NCI-H524 treated with DMSO at 0.1 percent for 48 hours (cell line): Measurements from ENCODE around the gene NPBWR2.
"Not testable (repeated sequence)": the region's sequence is repeated elsewhere in the genome, so short reads cannot be mapped to it uniquely, and the experiment has no call there.

ENCODE experiments used
- DNase-seq: peaks from one replicate; lab custom pipeline; 2025; lab: John Stamatoyannopoulos, UW

NPBWR2 gene

GRCh38 chr20:64102647-64103354, 4.6 kb downstream of the NPBWR2 start:
- DNase-seq, result peak; percentile 18

GRCh38 chr20:64101731-64102621, 5.4 kb downstream of the NPBWR2 start:
- no peak for DNase-seq

DNA sequence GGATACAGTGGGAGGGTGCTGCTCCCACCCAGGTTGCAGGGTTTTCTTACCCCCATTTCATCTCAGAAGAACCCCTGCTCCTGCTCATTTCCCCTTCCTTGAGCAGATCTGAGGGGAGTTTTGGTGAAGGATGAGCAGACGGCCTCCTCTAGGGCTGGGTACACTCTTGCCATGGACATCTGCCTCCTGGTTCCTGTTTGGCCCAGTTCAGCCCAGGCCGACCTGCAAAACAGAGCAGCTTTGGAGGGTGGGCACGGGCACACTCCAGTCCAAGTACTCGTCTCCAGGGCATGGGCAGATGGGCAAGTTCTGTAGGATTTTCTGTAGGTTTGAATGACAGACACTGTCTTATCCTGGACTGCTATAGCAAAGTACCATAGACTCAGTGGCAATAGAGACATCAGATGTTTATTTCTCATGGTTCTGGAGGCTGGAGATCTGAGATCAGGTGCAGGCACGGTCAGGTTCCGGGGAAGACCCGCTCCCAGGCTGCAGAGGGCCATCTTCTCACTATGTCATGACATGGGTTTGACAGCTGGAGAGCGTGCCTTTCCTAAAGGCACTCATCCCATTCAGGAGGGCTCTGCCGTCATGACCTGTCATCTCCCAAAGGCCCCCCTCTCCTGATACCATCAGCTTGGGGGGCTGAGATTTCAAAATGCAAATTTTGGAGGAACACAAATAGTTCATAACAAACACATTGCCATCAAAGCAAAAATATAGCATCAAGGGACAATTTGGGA, 6.2 kb downstream of the NPBWR2 start:
- DNase-seq, result no peak

- no peak for DNase-seq
Observed at GRCh38 chr20:64100566-64100888, 6.8 kb downstream of the NPBWR2 start.

GRCh38 chr20:64099880-64100565, 7.3 kb downstream of the NPBWR2 start:
- no peak for DNase-seq

DNA sequence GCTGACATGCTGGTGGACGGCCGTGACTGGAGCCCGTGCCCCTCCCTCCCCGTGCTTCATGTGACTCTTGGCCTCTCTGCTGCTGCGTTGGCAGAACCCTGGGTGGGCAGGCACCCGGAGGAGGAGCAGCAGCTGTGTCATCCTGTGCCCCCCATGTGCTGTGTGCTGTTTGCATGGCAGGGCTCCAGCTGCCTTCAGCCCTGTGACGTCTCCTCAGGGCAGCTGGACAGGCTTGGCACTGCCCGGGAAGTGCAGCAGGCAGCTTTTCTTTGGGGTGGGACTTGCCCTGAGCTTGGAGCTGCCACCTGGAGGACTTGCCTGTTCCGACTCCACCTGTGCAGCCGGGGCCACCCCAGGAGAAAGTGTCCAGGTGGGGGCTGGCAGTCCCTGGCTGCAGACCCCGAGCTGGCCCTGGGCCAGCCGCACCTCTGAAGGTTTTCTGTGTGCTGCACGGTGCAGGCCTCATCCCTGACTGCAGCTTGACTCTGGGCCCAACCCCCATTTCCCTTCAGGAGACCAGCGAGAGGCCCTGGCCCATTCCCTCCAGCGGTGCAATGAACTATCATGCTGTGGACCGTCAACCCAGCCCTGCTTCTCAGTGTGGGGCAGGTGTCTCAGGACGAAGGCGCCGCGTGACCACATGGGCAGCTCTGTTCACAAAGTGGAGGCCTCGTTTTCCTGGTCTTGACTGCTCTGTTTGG, 8.1 kb downstream of the NPBWR2 start:
- no peak for DNase-seq

DNA sequence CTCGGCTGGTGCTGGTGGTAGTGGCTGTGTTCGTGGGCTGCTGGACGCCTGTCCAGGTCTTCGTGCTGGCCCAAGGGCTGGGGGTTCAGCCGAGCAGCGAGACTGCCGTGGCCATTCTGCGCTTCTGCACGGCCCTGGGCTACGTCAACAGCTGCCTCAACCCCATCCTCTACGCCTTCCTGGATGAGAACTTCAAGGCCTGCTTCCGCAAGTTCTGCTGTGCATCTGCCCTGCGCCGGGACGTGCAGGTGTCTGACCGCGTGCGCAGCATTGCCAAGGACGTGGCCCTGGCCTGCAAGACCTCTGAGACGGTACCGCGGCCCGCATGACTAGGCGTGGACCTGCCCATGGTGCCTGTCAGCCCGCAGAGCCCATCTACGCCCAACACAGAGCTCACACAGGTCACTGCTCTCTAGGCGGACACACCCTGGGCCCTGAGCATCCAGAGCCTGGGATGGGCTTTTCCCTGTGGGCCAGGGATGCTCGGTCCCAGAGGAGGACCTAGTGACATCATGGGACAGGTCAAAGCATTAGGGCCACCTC, 8.8 kb downstream of the NPBWR2 start:
- DNase-seq, result no peak

GRCh38 chr20:64096535-64096934, 10.8 kb downstream of the NPBWR2 start:
- DNase-seq, result no peak

GRCh38 chr20:64095927-64096326, 11.4 kb downstream of the NPBWR2 start:
- no peak for DNase-seq

GRCh38 chr20:64095455-64095854, 11.9 kb downstream of the NPBWR2 start:
- no peak for DNase-seq

DNA sequence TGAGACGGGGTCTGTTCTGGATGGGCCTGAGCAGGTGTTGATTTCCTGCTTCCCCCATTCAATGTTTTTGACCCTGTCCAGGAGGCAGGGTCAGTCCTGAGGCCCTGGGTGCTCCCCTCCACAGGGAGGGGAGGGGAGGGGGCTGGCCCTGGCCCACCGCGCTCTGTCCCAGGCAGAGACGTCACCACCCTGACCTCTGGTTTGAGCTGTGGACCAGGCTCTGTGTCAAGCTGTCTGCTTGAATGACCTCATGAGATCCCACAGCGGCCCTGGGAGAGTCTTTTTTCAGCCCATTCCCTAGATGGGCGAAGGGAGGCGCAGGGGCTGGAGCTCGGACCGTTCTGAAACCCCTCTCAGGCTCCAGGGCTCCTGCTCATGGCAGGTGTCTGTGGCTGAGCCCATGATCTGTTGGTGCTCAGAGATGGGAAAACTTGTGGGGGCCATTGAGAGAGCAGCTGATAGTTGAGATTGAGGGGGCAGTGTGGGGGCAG, 14.3 kb downstream of the NPBWR2 start:
- DNase-seq, result no peak

- DNase-seq, result no peak
Observed at GRCh38 chr20:64092258-64093012, 14.9 kb downstream of the NPBWR2 start.

DNA sequence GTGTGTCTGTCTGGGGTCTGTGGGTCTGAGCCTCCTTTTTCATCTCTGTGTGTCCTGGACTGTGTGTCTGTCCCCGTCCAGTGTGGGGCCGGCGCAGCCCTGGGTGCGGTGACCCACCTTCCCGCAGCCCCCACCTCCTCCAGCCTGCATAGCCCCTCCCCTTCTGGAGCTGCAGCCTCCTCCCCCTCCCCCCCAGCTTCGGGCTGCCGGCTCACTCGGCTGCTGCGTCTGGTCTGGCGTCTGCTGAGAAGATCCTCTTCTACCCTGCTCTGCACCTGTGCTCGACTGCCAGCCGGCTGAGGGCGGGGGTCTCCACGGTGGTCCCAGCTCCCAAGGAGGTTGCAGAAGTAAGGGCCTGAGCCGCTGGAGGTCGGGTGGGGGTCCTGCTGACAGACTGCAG, 15.6 kb downstream of the NPBWR2 start:
- no peak for DNase-seq

GRCh38 chr20:64091340-64091739, 16.0 kb downstream of the NPBWR2 start:
- no peak for DNase-seq

- peak; percentile 47 for DNase-seq
Observed at GRCh38 chr20:64090165-64090564, 17.2 kb downstream of the NPBWR2 start.

DNA sequence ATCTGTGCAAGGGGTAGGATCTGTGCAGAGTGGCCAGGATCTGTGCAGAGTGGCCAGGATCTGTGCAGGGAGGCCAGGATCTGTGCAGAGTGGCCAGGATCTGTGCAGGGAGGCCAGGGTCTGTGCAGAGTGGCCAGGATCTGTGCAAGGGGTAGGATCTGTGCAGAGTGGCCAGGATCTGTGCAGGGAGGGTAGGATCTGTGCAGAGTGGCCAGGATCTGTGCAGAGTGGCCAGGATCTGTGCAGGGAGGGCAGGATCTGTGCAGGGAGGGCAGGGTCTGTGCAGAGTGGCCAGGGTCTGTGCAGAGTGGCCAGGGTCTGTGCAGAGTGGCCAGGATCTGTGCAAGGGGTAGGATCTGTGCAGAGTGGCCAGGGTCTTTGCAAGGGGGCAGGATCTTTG, 18.8 kb downstream of the NPBWR2 start:
- not testable (repeated sequence) for DNase-seq

- DNase-seq, result not testable (repeated sequence)
Observed at GRCh38 chr20:64087226-64087825, 20.0 kb downstream of the NPBWR2 start.

GRCh38 chr20:64086801-64087200, 20.6 kb downstream of the NPBWR2 start:
- no peak for DNase-seq

- DNase-seq, result no peak
Observed at GRCh38 chr20:64084685-64085152, 22.6 kb downstream of the NPBWR2 start.
